DND-41 (cell line): ENCODE measurements around the gene APBB2.

Experiments
- ATAC-seq: fragments of 200-7000 bp; cut with Tn5 transposase; 3 replicates; pipeline ENCODE4 v1.9.1; 2021; ENCODE audit warnings: low read depth; ENCODE audit not compliant: insufficient read depth
- DNase-seq: peaks from one replicate; pipeline ENCODE4 v3.0.0-alpha.2; 2020
- H2AFZ ChIP-seq: 2 replicates; pipeline ENCODE4 v1.6.0; 2012; ENCODE audit warnings: low read depth, low read length
- H3K27ac ChIP-seq: 2 replicates; pipeline ENCODE4 v1.5.1; 2012; ENCODE audit warnings: low read length, inconsistent platforms
- H3K27me3 ChIP-seq: fragments of 200-600 bp; sonication (generic); 2 replicates; pipeline ENCODE4 v1.6.0; 2012; ENCODE audit warnings: low read length, mild to moderate bottlenecking, inconsistent platforms; ENCODE audit not compliant: insufficient read depth, poor library complexity
- H3K36me3 ChIP-seq: 2 replicates; pipeline ENCODE4 v1.5.1; 2012; ENCODE audit warnings: low read length, inconsistent platforms; ENCODE audit not compliant: insufficient read depth
- H3K4me1 ChIP-seq: 2 replicates; pipeline ENCODE4 v1.5.1; 2012; ENCODE audit warnings: mild to moderate bottlenecking, low read length; ENCODE audit not compliant: insufficient read depth
- H3K4me2 ChIP-seq: 2 replicates; pipeline ENCODE4 v1.6.0; 2012; ENCODE audit warnings: mild to moderate bottlenecking, moderate library complexity, low read length, inconsistent platforms; ENCODE audit not compliant: insufficient read depth
- H3K4me3 ChIP-seq, 2 experiments: fragments of 200-600 bp in 1 of 2; shearing (Covaris generic) in 1 of 2; 2 replicates each; pipeline ENCODE4 v1.5.1; 2012 to 2016; ENCODE audit warnings: inconsistent platforms in 2 of 2, low read length in 2 of 2, mild to moderate bottlenecking in 2 of 2, low read depth in 1 of 2, moderate library complexity in 1 of 2
- H3K79me2 ChIP-seq: 2 replicates; pipeline ENCODE4 v1.6.0; 2012; ENCODE audit warnings: low read length, inconsistent platforms; ENCODE audit not compliant: insufficient read depth
- H3K9ac ChIP-seq: 2 replicates; pipeline ENCODE4 v1.6.0; 2012; ENCODE audit warnings: low read depth, mild to moderate bottlenecking, inconsistent platforms, low read length, moderate library complexity
- H3K9me3 ChIP-seq: 2 replicates; pipeline ENCODE4 v1.5.1; 2012; ENCODE audit warnings: low read length, moderate library complexity, mild to moderate bottlenecking, inconsistent platforms; ENCODE audit not compliant: insufficient read depth, severe bottlenecking
- H4K20me1 ChIP-seq: 2 replicates; pipeline ENCODE4 v1.6.0; 2012; ENCODE audit warnings: low read length; ENCODE audit not compliant: insufficient read depth
- CTCF ChIP-seq: IDR thresholded peaks from 2 replicates; pipeline ENCODE4 v1.5.1; 2012; ENCODE audit warnings: borderline replicate concordance, low read length, moderate library complexity, mild to moderate bottlenecking; ENCODE audit not compliant: poor library complexity, severe bottlenecking; ENCODE audit errors: extremely low read depth
- EZH2 ChIP-seq: IDR thresholded peaks from 3 replicates; pipeline ENCODE4 v1.6.1; 2012; ENCODE audit warnings: borderline replicate concordance, low read depth, mild to moderate bottlenecking, moderate library complexity, low read length, inconsistent platforms; ENCODE audit not compliant: severe bottlenecking

The APBB2 gene

GRCh38 chr4:40842725-40843423 is 371.5 kb downstream of the APBB2 start:
- no peaks in the 10 kb centered on the region for H4K20me1 ChIP-seq
- H3K36me3 ChIP-seq = no peaks in the 10 kb centered on the region
- TF ChIP-seq CTCF = no peak
- no peak for TF ChIP-seq EZH2
- H3K79me2 ChIP-seq = no peaks in the 10 kb centered on the region
- H3K9me3 ChIP-seq = no peaks in the 10 kb centered on the region
- H3K4me1 ChIP-seq = no peaks in the 10 kb centered on the region
- no peak overlapping the region for H3K9ac ChIP-seq
- no peak for DNase-seq
- H3K4me3 ChIP-seq = no peak overlapping the region
- H2AFZ ChIP-seq = no peak overlapping the region
- no peak overlapping the region for H3K4me2 ChIP-seq
- no peak overlapping the region for H3K27ac ChIP-seq
- ATAC-seq = no peak
- H3K27me3 ChIP-seq = no peaks in the 10 kb centered on the region

GRCh38 chr4:40842318-40842717 is 372.0 kb downstream of the APBB2 start:
- H3K4me1 ChIP-seq = no peaks in the 10 kb centered on the region
- no peaks in the 10 kb centered on the region for H3K27me3 ChIP-seq
- no peak overlapping the region for H3K27ac ChIP-seq
- ATAC-seq = no peak
- no peaks in the 10 kb centered on the region for H3K9me3 ChIP-seq
- H2AFZ ChIP-seq = no peak overlapping the region
- no peaks in the 10 kb centered on the region for H3K79me2 ChIP-seq
- H3K4me3 ChIP-seq = no peak overlapping the region
- no peak overlapping the region for H3K4me2 ChIP-seq
- no peak for TF ChIP-seq EZH2
- TF ChIP-seq CTCF = no peak
- H3K36me3 ChIP-seq = no peaks in the 10 kb centered on the region
- DNase-seq = no peak
- no peaks in the 10 kb centered on the region for H4K20me1 ChIP-seq
- no peak overlapping the region for H3K9ac ChIP-seq

GRCh38 chr4:40840985-40841571 is 373.3 kb downstream of the APBB2 start:
- Histone ChIP-seq H3K4me2 (no peak overlapping the region), H3K36me3 (no peaks in the 10 kb centered on the region), H3K4me1 (no peaks in the 10 kb centered on the region), H3K27ac (no peak overlapping the region), H3K4me3 (no peak overlapping the region), H4K20me1 (no peaks in the 10 kb centered on the region), H3K79me2 (no peaks in the 10 kb centered on the region), H3K9ac (no peak overlapping the region), H2AFZ (no peak overlapping the region), H3K27me3 (no peaks in the 10 kb centered on the region), H3K9me3 (no peaks in the 10 kb centered on the region)
- DNase-seq (peak; percentile 76), ATAC-seq (peak; percentile 94)
- TF ChIP-seq EZH2 (no peak), CTCF (peak; percentile 85)
